Activated CD4-positive, CD25-positive, alpha-beta regulatory T cell treated with anti-CD3 and anti-CD28 coated beads, Interleukin-2, amount 50 U/mL, for 24 hours (primary cell): ENCODE measurements around the gene DBNDD1.
"Not testable (repeated sequence)": the region's sequence is repeated elsewhere in the genome, so short reads cannot be mapped to it uniquely, and the experiment has no call there.

Experiments
- ATAC-seq, 2 donors: fragments of 150-1000 bp; cut with Tn5 transposase; one replicate each; pipeline ENCODE4 v1.10.0; 2021; ENCODE audit warnings: mild to moderate bottlenecking in 1 of 2, moderate library complexity in 1 of 2

DBNDD1 gene

GRCh38 chr16:89986600-89986999 lies 32.7 kb downstream of the DBNDD1 start:
- no peak for ATAC-seq

DNA sequence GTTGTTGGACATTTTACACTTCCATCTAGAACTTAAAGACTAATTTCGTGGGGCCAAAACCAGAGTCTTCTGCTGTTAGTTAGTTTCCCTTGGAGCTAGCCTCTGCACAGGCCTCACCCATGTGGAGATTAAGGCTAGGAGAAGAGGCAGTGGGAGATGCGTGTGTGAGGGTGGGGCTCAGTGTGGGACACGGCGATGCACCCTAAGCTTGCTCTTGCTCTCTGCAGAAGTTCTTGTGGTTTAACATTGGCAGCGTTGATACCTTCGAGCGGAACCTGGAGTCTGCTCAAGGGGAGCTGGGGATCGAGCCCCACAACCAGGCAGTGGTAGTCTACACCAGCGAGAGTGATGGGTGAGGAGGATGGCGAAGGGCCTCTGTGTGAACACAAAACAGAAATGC lies 34.0 kb downstream of the DBNDD1 start:
- no peak for ATAC-seq

DNA sequence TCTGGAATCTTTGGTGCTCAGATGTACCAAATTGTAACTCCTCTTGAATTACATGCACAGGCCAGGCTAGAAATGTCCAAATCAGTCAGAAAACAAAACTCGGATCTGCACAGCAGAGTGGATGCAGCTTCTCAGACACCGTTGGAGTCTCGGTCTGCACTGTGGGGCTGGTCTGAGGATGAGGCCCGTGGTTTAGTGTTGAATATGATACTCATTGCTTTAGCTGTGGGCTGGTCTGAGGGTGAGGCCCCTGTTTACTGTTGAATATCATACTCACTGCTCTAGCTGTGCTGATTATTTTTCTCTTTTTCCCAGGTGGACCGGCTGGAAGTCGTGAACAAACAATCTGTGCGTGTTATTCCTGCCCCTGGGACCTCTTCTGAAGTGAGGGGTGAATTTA lies 35.0 kb downstream of the DBNDD1 start:
- no peak for ATAC-seq

DNA sequence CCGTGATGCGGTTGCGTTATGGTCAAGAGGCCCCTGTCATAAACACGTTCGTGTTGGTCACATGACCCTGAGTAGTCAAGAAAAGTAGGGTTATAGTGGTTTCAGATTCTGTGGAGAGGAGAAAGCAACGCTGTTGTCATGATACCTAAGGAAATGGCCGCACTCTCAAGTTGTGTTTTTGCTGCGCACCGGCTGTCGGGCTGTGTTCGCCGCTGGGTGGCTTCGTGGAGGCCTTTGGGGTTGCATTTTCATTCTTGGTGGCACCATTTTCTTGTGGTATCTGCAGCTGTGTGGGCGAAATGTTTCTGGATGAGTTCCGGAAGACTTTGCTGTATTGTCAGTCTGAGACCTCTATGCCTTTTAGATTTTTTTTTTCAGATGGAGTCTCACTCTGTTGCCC lies 35.7 kb downstream of the DBNDD1 start:
- no peak for ATAC-seq

DNA sequence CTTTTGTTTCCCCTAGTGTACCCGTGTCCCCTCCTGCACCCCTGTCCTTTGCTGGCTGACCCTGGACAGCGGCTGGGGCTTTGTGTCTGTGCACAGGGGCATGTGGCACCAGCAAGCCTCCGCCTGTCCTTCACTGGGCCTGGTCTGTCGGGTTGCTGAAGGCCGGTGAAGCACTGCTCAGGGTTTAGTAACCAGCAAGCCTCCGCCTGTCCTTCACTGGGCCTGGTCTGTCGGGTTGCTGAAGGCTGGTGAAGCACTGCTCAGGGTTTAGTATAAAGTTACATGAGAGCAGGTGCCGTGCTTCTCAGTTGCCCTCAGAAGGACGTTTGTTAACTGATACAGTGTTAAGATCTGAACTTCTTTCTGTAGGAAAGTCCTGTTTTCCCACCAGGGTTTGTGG lies 36.9 kb downstream of the DBNDD1 start:
- ATAC-seq = no peak

- peak in 1 of 2 donors; percentile 67 for ATAC-seq
Observed at GRCh38 chr16:89981414-89981813, 37.8 kb downstream of the DBNDD1 start.

GRCh38 chr16:89974870-89975269 lies 44.4 kb downstream of the DBNDD1 start:
- no peak for ATAC-seq

- no peak for ATAC-seq
Observed at GRCh38 chr16:89973654-89974335, 45.5 kb downstream of the DBNDD1 start.

- ATAC-seq = no peak
Observed at GRCh38 chr16:89973235-89973634, 46.0 kb downstream of the DBNDD1 start.

DNA sequence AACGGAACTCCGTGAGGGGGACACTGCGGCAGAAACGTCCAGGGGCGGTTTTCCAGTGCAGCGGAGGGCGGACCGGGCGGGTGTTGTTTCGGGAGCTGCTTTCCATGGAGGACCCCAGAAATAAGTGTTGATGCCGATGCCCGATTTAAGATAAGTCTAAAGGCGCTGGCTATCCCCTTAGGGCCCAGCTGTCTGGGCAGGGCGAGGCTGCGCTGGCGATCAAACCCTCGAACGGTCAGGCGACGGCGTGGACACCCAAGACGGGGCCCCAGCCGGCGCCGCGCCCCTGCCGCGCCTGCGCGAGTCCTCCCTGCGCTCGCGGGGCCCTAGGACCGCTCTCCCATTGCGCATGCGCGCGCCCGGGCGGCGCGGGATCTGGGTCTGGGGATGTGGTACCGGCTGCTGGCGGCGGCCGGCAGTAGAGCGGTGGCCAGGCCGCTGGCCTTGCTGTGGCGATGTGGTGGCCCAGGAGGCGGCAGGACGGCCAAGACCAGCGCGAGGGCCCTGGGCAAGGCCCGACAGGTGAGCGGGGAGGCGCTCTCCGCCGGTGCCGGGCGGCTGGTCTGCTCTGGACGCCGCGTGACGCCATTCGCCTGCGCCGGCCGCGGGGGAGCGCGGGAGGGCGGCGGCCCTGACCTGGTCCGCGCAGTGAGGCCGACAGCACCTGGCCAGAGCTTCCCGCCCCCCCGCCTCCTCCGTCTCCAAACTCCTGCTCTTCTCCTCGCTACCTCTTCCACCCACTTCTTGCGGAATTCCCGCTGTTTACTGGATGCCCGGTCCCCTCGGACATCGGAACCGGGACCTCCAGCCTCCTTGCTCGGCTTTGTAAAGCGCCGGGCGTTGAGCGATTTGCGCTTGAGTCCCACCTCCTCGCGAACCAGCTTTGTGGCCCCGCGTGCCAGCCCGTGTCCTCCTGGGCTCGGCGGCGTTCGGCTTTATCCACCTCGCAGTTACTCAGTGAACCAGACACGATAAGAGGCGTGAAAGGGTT lies 46.7 kb downstream of the DBNDD1 start:
- peak; percentile 88 to 93 for ATAC-seq

GRCh38 chr16:89971495-89972243 lies 47.6 kb downstream of the DBNDD1 start:
- ATAC-seq = peak; percentile 2 to 13

- ATAC-seq = no peak
Observed at GRCh38 chr16:89969741-89970410, 49.4 kb downstream of the DBNDD1 start.

DNA sequence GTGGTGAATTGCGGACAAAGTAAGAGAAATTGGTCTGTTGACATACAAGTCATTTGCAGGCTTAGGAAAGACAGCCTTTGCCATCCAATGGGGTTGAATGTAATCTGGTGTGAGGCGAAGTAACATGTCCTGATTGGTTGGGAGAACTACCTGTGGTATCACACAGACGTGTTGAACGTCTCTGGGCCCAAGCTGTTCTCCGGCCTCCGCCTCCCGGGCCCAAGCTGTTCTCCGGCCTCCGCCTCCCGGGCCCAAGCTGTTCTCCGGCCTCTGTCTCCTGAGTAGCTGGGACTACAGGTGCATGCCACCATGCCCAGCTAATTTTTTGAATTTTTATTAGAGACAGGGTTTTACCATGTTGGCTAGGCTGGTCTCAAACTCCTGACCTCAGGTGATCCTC lies 51.2 kb downstream of the DBNDD1 start:
- ATAC-seq = not testable (repeated sequence)

- not testable (repeated sequence) for ATAC-seq
Observed at GRCh38 chr16:89967436-89967835, 51.8 kb downstream of the DBNDD1 start.

GRCh38 chr16:89966756-89967155 lies 52.5 kb downstream of the DBNDD1 start:
- ATAC-seq = no peak

DNA sequence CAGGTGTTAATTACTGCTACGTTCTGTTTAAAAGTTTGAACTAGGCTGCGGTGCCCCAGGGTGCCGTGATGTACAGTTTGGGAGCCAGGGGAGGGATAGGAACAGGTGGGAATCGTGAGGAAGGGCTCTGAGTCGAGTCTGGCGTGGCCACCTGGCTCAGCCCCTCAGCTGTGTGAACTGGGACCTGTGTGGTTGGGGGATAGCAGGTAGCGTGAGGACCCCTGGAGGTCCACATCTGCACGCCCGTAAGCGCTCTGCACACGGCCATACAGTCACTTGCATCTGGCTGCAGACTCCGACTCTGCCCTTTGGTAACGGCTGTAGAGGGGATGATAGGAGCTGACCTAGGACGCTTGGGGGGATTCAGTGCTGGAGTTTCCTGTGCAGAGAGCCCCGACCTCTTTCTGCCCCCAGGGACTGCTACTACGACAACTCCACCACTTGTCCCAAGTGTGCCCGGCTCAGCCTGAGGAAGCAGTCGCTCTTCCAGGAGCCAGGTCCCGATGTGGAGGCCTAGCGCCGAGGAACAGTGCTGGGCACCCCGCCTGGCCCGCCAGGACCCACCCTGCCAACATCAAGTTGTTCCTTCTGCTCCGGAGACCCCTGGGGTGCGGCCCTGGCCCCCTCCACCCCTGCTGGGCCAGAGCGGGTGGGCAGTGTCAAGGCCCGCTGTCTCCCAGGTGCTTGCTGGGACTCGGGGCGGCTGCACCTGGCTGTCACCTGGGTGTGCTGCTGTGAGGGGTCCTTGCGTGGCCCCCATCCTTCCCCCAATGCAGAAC lies 53.6 kb downstream of the DBNDD1 start:
- ATAC-seq = no peak

- ATAC-seq = no peak
Observed at GRCh38 chr16:89964201-89964600, 55.1 kb downstream of the DBNDD1 start.

DNA sequence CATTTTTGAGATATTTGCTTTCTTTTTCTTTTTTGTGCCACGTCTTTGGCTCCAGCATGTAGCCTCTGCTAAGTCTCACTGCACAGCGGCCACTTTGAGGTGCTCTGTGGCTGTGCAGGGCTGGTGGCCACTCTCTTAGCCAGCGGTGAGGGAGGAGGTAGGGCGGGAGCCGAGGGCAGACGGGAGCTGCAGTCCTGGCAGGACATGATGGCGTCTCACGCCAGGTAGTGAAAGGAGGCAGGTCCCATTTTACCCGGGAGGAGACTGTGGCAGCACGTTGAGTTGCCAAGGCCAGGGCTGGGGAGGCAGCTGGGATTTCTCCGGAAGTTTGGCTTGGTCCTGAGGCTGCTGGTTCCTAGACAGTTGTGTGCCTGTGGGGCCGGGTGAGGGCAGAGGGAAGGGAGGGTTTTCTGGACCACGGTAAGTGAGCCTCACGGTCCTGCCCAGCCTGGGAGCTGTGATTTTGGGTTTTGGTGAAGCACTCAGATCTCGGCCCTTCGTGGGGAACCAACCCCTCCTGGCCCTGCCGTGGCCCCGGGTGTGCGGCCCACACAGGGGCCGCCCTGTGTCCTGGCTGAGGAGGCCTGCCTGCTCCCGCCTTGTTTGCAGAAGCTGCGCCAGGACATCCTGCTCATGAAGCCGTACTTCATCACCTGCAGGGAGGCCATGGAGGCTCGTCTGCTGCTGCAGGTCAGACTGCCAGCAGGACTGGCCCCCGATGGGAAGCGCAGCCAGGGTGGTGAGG lies 56.3 kb downstream of the DBNDD1 start:
- no peak for ATAC-seq

- ATAC-seq = no peak
Observed at GRCh38 chr16:89961920-89962319, 57.3 kb downstream of the DBNDD1 start.

DNA sequence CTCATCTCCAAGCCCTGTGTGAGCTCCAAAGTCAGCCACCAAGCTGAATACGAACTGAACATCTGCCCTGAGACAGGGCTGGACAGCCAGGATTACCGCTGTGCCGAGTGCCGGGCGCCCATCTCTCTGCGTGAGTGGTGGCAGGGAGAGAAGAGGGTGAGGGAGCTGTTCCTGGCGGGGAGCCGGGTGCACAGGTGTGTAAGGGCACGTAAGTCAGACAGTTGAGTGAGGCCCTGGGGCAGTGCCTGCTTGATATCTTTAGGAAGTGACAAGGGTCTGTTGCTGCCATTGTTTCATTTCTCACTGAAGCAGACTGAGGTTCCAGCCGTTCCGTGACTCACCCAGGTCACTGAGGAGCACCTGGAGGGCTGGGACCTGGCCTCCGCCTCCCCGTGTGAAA lies 58.3 kb downstream of the DBNDD1 start:
- ATAC-seq = no peak

DNA sequence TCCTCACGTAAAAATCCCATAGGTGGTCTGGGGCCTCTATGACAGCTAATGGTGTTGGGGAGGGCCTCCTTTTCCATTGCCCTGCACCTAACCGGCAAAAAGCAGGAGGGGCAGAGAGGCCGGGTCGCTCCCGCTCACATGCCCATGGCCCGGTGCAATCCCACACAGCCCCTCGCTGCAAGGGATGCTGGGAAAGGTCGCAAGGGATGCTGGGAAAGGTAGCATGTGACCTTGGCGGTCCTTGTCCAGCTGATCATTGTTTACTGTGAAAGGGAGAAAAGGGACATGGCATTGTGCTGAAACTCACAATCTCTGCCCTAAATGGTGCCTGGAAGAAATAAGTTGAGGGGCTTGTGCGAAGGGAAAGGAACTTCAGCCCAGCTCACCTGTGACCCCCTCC lies 60.7 kb downstream of the DBNDD1 start:
- ATAC-seq = no peak
